ENCODE data around the gene BEST2. TPM values are rescaled to one million over a fixed set of nuclear protein-coding genes. Genes with fewer than 3 reads are reported as not detected.

The BEST2 gene
- total and polyA plus RNA-seq, 2 of the 4 experiments (the other 2 are of a cell fraction) = not detected

DNA sequence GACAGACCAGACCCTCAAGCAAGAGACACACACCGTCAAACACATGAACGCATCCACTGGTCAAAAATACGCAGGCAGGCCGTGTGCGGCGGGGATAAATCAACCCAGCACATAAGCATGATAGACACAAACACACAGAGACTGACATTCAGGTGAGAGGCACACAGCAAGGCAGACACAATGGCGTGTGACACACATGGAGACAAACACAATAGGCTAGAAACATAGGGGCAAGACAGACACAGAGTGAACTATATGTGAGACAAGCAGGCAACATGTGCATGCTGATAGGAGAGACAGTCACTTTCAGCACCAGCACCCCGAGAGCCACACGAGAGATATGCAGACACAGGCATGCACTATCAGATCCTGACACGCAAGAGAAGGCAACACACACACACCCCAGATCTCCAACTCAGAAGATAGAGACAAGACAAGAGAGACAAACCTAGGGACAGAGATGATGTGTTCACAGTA is 32.8 kb downstream of the BEST2 start:
- TF ChIP-seq SMC3 (IDR thresholded peaks at IDR 0.05; ENCODE audit: low read depth, low read length) (no peak), MAFK (IDR thresholded peaks at IDR 0.05; ENCODE audit: low read depth, low read length) (no peak), CEBPB (IDR thresholded peaks at IDR 0.05; ENCODE audit: low read depth, low read length) (no peak), RFX5 (IDR thresholded peaks at IDR 0.05; ENCODE audit: low read depth, low read length) (no peak), USF2 (IDR thresholded peaks at IDR 0.05; ENCODE audit: low read depth, low read length) (no peak), FOS (IDR thresholded peaks at IDR 0.05; ENCODE audit: low read depth, low read length) (no peak), MAZ (IDR thresholded peaks at IDR 0.05; ENCODE audit: borderline replicate concordance, low read depth, low read length) (no peak), CHD1 (IDR thresholded peaks at IDR 0.05; ENCODE audit: low read depth, low read length) (no peak), BHLHE40 (IDR thresholded peaks at IDR 0.05; ENCODE audit: low read depth, low read length) (no peak), RCOR1 (IDR thresholded peaks at IDR 0.05; ENCODE audit: insufficient replicate concordance, low read length) (no peak), MXI1 (IDR thresholded peaks at IDR 0.05; ENCODE audit: borderline replicate concordance, low read depth, low read length) (no peak; the same call in 1 of the 2 replicates), NFE2L2 (IDR thresholded peaks at IDR 0.05; ENCODE audit: low read depth, low read length) (no peak), POLR2A (IDR thresholded peaks at IDR 0.05; ENCODE audit: low read depth, low read length) (no peak), RAD21 (IDR thresholded peaks at IDR 0.05; ENCODE audit: low read length) (no peak)
- TF ChIP-seq, protein P1, sequence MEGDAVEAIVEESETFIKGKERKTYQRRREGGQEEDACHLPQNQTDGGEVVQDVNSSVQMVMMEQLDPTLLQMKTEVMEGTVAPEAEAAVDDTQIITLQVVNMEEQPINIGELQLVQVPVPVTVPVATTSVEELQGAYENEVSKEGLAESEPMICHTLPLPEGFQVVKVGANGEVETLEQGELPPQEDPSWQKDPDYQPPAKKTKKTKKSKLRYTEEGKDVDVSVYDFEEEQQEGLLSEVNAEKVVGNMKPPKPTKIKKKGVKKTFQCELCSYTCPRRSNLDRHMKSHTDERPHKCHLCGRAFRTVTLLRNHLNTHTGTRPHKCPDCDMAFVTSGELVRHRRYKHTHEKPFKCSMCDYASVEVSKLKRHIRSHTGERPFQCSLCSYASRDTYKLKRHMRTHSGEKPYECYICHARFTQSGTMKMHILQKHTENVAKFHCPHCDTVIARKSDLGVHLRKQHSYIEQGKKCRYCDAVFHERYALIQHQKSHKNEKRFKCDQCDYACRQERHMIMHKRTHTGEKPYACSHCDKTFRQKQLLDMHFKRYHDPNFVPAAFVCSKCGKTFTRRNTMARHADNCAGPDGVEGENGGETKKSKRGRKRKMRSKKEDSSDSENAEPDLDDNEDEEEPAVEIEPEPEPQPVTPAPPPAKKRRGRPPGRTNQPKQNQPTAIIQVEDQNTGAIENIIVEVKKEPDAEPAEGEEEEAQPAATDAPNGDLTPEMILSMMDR (conservative IDR thresholded peaks at IDR 0.05; ENCODE audit: low read depth, low read length) = no peak
- TF ChIP-seq, protein P2, sequence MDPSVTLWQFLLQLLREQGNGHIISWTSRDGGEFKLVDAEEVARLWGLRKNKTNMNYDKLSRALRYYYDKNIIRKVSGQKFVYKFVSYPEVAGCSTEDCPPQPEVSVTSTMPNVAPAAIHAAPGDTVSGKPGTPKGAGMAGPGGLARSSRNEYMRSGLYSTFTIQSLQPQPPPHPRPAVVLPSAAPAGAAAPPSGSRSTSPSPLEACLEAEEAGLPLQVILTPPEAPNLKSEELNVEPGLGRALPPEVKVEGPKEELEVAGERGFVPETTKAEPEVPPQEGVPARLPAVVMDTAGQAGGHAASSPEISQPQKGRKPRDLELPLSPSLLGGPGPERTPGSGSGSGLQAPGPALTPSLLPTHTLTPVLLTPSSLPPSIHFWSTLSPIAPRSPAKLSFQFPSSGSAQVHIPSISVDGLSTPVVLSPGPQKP (IDR thresholded peaks at IDR 0.05; ENCODE audit: borderline replicate concordance, low read depth, low read length) = no peak
- Histone ChIP-seq H2BK120ac (ENCODE audit: low read depth, low read length) (peak overlapping the region; percentile 88), H2BK15ac (ENCODE audit: low read depth, low read length) (peak overlapping the region; percentile 22; the same call in 2 of the 3 replicates), H4K5ac (ENCODE audit: low read depth, low read length) (peak overlapping the region; percentile 77), H3K9me3 (ENCODE audit: control insufficient read depth, insufficient read depth, low read length) (no peaks in the 10 kb centered on the region), H3K56ac (ENCODE audit: extremely low read depth, insufficient read depth, low read length) (peak overlapping the region; percentile 56), H3K9ac (ENCODE audit: low read depth, low read length) (no peak overlapping the region), H4K20me1 (ENCODE audit: insufficient read depth, low read length) (peaks cover 3% of the 10 kb centered on the region; the same call in 1 of the 2 replicates), H3K23ac (ENCODE audit: low read depth, low read length) (peak overlapping the region; percentile 82), H3K9me1 (ENCODE audit: insufficient read depth, low read length) (peaks cover 30% of the 10 kb centered on the region), H3K4me1 (ENCODE audit: control insufficient read depth, insufficient read depth, low read length) (peaks cover 49% of the 10 kb centered on the region), H3K27ac (ENCODE audit: insufficient read depth, low read length) (peak overlapping the region; percentile 85), H3K14ac (replicated peaks; ENCODE audit: low read depth, low read length) (peak overlapping the region; percentile 40), H2AK9ac (replicated peaks; ENCODE audit: low read depth, low read length, poor library complexity) (peak overlapping the region; percentile 97), H3K4me3 (ENCODE audit: insufficient read depth, low read depth, low read length) (no peak overlapping the region), H2BK5ac (ENCODE audit: low read depth, low read length, poor library complexity, severe bottlenecking) (peak overlapping the region; percentile 95), H3K4me2 (ENCODE audit: low read depth, low read length) (no peak overlapping the region), H4K91ac (ENCODE audit: insufficient read depth, low read depth, low read length) (peak overlapping the region; percentile 40), H2AFZ (replicated peaks; ENCODE audit: low read length, poor library complexity) (peak overlapping the region; percentile 64), H3K79me1 (ENCODE audit: low read depth in 1 of 2, low read length in 2 of 2) (peaks cover 0 to 38% of the 10 kb centered on the region in 2 experiments; a peak in 2 of 4 replicates), H3K18ac (ENCODE audit: low read depth, low read length) (peak overlapping the region; percentile 7; the same call in 1 of the 2 replicates), H3K27me3 (ENCODE audit: control insufficient read depth, insufficient read depth, low read length) (no peaks in the 10 kb centered on the region), H4K8ac (ENCODE audit: low read depth in 2 of 2, low read length in 2 of 2) (peak overlapping the region in 1 of 2 experiments; percentile 79; a peak in 3 of 4 replicates), H3K4ac (ENCODE audit: low read depth, low read length) (peak overlapping the region; percentile 80), H2AK5ac (ENCODE audit: low read depth, low read length) (peak overlapping the region; percentile 97), H2BK20ac (ENCODE audit: low read depth, low read length) (peak overlapping the region; percentile 62), H3K36me3 (ENCODE audit: control insufficient read depth, insufficient read depth, low read length) (no peaks in the 10 kb centered on the region)
- POLR2A ChIA-PET (ENCODE audit: unreplicated experiment) = no interaction called here
- in situ Hi-C loops (cut with MboI; ENCODE audit: low sequenced_read_pairs) = loop anchor here (25.0 kb wide), 1 partner anchor 1053 kb away; no protein-coding TSS in a partner anchor
- BruUV-seq (replicated peaks) = no TSS peak
- dilution Hi-C loops (cut with HindIII; ENCODE audit: low sequenced_read_pairs, unreplicated experiment) = no loop called here
- ATAC-seq (ENCODE audit: low read depth) (no peak), DNase-seq (peak; percentile 46)
- 87% methylated on average over 3 of the region's 10 CpGs; no CpG with 5 or more reads in 1 of the 2 experiments for WGBS, 2 experiments (ENCODE audit: extremely low coverage in 2 of 2, insufficient read length in 1 of 2)
- intact Hi-C loops (cut with micrococcal nuclease) = no loop called here
- CTCF ChIA-PET = no interaction called here
